K562 (cell line): ENCODE measurements around the gene SIRPA. TPM values are rescaled to one million over a fixed set of nuclear protein-coding genes. Genes with fewer than 3 reads are reported as not detected.

Source experiments
- ATAC-seq: fragments of 200-7000 bp; cut with Tn5 transposase; 3 replicates; pipeline ENCODE4 v1.9.1; 2020; ENCODE audit warnings: moderate library complexity
- BruUV-seq: library from RNA; stranded (reverse); fragments of 400-500 nt; replicated peaks from 2 replicates; lab custom pipeline; 2021; lab: Mats Ljungman, UMichigan
- CTCF ChIA-PET: fragments of 300-600 bp; formaldehyde crosslinking; extraction: SDS; loops from one replicate; lab custom pipeline; 2021; ENCODE audit warnings: low intra/inter-chr PET ratio; lab: Yijun Ruan, JAX
- POLR2A ChIA-PET: fragments of 300-600, 350-650 bp; sonication (Branson Sonifier 250); formaldehyde crosslinking; extraction: SDS; loops from one replicate; lab custom pipeline; 2021; ENCODE audit warnings: antibody characterized with exemption, inconsistent platforms; lab: Yijun Ruan, JAX
- DNase-seq, 4 experiments: peaks; one replicate each; pipeline versions ENCODE4 v3.0.0 to v3.0.0-alpha.2; 2011 to 2018; ENCODE audit warnings: low spot score in 3 of 4, mixed read lengths in 3 of 4; ENCODE audit errors: extremely low read depth in 1 of 4
- FAIRE-seq: peaks from 2 replicates; lab custom pipeline; 2011; peaks lifted over from hg19 to GRCh38; lab: Jason Lieb, UNC
- H2AFZ ChIP-seq: 2 replicates; pipeline ENCODE4 v1.6.0; 2011; ENCODE audit warnings: low read depth, low read length, control low read depth, inconsistent platforms
- H3K27ac ChIP-seq: fragments of 200-600 bp; 3 replicates; pipeline ENCODE4 v1.8.0; 2011; ENCODE audit warnings: low read depth, mild to moderate bottlenecking, control low read depth, inconsistent platforms, low read length, moderate library complexity, mixed read lengths; ENCODE audit errors: extremely low read depth
- H3K27me3 ChIP-seq, 2 experiments: fragments of 300-600 bp in 1 of 2; 2 replicates in 1 of 2; 3 replicates in 1 of 2; pipeline versions ENCODE4 v1.6.0 to v1.8.0; 2011; ENCODE audit warnings: inconsistent platforms in 2 of 2, low read length in 2 of 2, mild to moderate bottlenecking in 1 of 2, mixed read lengths in 1 of 2, moderate library complexity in 1 of 2; ENCODE audit not compliant: control insufficient read depth in 2 of 2, insufficient read depth in 2 of 2
- H3K36me3 ChIP-seq: fragments of 300-600 bp; 3 replicates; pipeline ENCODE4 v1.8.0; 2011; ENCODE audit warnings: mild to moderate bottlenecking, low read length, inconsistent platforms; ENCODE audit not compliant: control insufficient read depth, insufficient read depth
- H3K4me1 ChIP-seq, 2 experiments: fragments of 200-600 bp in 1 of 2; replicated peaks in 1 of 2; 2 replicates in 1 of 2; 3 replicates in 1 of 2; pipeline versions ENCODE4 v1.5.1 to v1.8.0; 2011; ENCODE audit warnings: inconsistent platforms in 2 of 2, low read length in 2 of 2, mild to moderate bottlenecking in 1 of 2, mixed read lengths in 1 of 2, moderate library complexity in 1 of 2; ENCODE audit not compliant: control insufficient read depth in 2 of 2, insufficient read depth in 2 of 2
- H3K4me2 ChIP-seq: 2 replicates; pipeline ENCODE4 v1.6.1; 2011; ENCODE audit warnings: low read length, control low read depth, inconsistent platforms, mixed read lengths; ENCODE audit not compliant: insufficient read depth
- H3K4me3 ChIP-seq: fragments of 200-600 bp; sonication (generic), shearing (Covaris generic); 2 replicates; pipeline ENCODE4 v1.5.1; 2016; ENCODE audit warnings: control low read depth, inconsistent platforms
- H3K79me2 ChIP-seq: fragments of 200-600 bp; 3 replicates; pipeline ENCODE4 v1.8.0; 2011; ENCODE audit warnings: low read length, inconsistent platforms; ENCODE audit not compliant: control insufficient read depth, insufficient read depth
- H3K9ac ChIP-seq, 2 experiments: 2 replicates each; pipeline versions ENCODE4 v1.6.0 to v1.6.1; 2011; ENCODE audit warnings: low read depth in 2 of 2, low read length in 2 of 2, control low read depth in 1 of 2, inconsistent platforms in 1 of 2, mild to moderate bottlenecking in 1 of 2, mixed read lengths in 1 of 2; ENCODE audit not compliant: insufficient read depth in 1 of 2
- H3K9me1 ChIP-seq: one replicate; pipeline ENCODE4 v1.6.0; 2011; ENCODE audit warnings: inconsistent platforms, mild to moderate bottlenecking, low read length, moderate library complexity; ENCODE audit not compliant: control insufficient read depth, insufficient read depth
- H3K9me3 ChIP-seq: replicated peaks from 2 replicates; pipeline ENCODE4 v1.5.1; 2011; ENCODE audit warnings: low read depth, low read length, inconsistent platforms; ENCODE audit not compliant: control insufficient read depth, insufficient read depth
- H4K20me1 ChIP-seq: replicated peaks from 2 replicates; pipeline ENCODE4 v1.6.1; 2011; ENCODE audit warnings: low read length, inconsistent platforms, mixed read lengths; ENCODE audit not compliant: control insufficient read depth, insufficient read depth
- GABPB1 ChIP-seq: sonication (generic); formaldehyde crosslinking; IDR thresholded peaks from 2 replicates; pipeline ENCODE4 v1.8.0; 2022; ENCODE audit warnings: mild to moderate bottlenecking, missing genetic modification reagents
- ZNF444 ChIP-seq: fragments of 250-450 bp; sonication (Bioruptor Pico); IDR thresholded peaks from 2 replicates; pipeline ENCODE4 v1.4.0; 2020; ENCODE audit warnings: mild to moderate bottlenecking, moderate library complexity
- WGBS: fragments of 100-300 bp; shearing (Covaris generic); methylation state at CpG from one replicate; pipeline ENCODE4 v1.1.6; 2016; ENCODE audit warnings: low coverage, mixed read lengths; ENCODE audit not compliant: insufficient coverage; ENCODE audit errors: missing lambda C conversion rate; 5-methylcytosine and 5-hydroxymethylcytosine counted together
- in situ Hi-C: fragments of 300-500 bp; cut with MboI; formaldehyde crosslinking; loops from 4 replicates; pipeline ENCODE4 v1.15.0; 2018; ENCODE audit warnings: inconsistent platforms, mixed read lengths
- intact Hi-C: fragments of 100-400 bp; cut with micrococcal nuclease; formaldehyde crosslinking; loops from 2 replicates; pipeline ENCODE4 v1.14.2; 2022
- polyA plus RNA-seq, 8 experiments: library from polyadenylated mRNA; depleted of rRNA in 4 of 8; stranded (reverse) in 5 of 8; unstranded in 3 of 8; fragments of >200 nt; fragmentation: Nextera tagmentation in 2 of 8; fragmentation: Illumina TruSeq in 1 of 8; extraction: Ambion mirVana in 2 of 8; extraction: Trizol in 1 of 8; gene quantifications; 2 replicates each; pipeline versions ENCODE4 v1.2.1 to v1.2.3, GENCODE V29; 2011 to 2014; ENCODE audit warnings: inconsistent platforms in 1 of 8, missing spikeins in 1 of 8
- total RNA-seq, 7 experiments: library from RNA; depleted of rRNA in 6 of 7; stranded (reverse); fragments of >200 nt in 6 of 7; fragmentation: Illumina TruSeq in 2 of 7; extraction: Trizol in 2 of 7; gene quantifications; 2 replicates each; pipeline versions ENCODE4 v1.2.1 to v1.2.3, GENCODE V29; 2011 to 2021; ENCODE audit warnings: low replicate concordance in 1 of 7
- TF ChIP-seq, protein P1 (sequence below): fragments of 250-450 bp; sonication (Bioruptor Pico); IDR thresholded peaks from 2 replicates; pipeline ENCODE4 v1.4.0; 2020; ENCODE audit warnings: borderline replicate concordance

Gene SIRPA
- total and polyA plus RNA-seq, 9 of the 15 experiments (the other 6 are each of a cell fraction or from before 2014, with no cell fraction given): 0.01 to 0.40 (median 0.11) TPM; not detected in 2

DNA sequence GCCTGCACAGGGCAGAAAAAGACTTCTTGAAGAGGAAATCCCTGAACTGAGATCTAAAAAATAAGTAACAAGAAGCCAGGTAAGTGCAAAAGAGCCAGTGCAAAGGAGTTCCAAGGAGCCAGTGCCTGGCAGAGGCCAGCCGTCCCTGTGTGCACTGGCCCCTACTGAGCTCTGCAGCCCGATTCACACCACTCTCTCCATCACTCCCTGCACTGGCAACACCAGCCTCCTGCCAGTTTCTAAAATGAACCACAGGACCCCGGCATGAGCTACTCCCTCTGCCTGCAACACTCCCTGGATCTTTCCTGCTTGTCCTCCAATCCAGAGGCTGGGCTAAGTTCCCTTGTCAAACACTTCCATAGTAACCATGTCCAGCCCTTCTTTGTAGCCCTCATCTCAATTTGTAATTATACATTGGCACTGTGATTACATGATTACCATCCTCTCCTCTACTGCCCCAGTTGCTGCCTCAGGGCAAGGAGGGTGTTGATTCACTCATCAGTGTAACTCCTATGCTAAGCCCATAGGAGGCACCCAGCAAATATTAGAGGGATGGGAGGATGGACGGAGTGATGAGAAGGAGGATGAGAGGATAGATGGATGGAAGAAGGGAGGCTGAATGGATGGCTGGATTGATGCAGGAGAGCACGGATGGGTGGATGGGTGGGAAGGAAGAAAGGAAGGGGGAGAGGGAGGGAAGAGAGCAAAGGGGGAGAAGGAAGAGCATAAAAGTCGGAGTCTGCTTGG is 49.3 kb downstream of the SIRPA start:
- ATAC-seq: no peak

More for the DNA sequence above, 49.3 kb downstream of the SIRPA start:
- Histone ChIP-seq H3K4me2 (no peak overlapping the region), H3K27ac (no peak overlapping the region), H3K79me2 (no peaks in the 10 kb centered on the region), H3K27me3 (peaks cover 0 to 37% of the 10 kb centered on the region in 2 experiments), H3K9me3 (no peaks in the 10 kb centered on the region), H3K36me3 (no peaks in the 10 kb centered on the region), H3K9me1 (no peaks in the 10 kb centered on the region), H3K4me1 (no peaks in the 10 kb centered on the region), H3K9ac (no peak overlapping the region), H4K20me1 (no peaks in the 10 kb centered on the region; the same call in 1 of the 2 replicates), H3K4me3 (no peak overlapping the region), H2AFZ (no peak overlapping the region)
- FAIRE-seq: no peak
- ChIA-PET POLR2A (no interaction called here), CTCF (no interaction called here)
- 0% methylated on average over 6 of the region's 6 CpGs for WGBS
- DNase-seq: no peak
- in situ Hi-C loops (no loop called here), intact Hi-C loops (no loop called here)
- BruUV-seq: no TSS peak
- TF ChIP-seq, protein P1, sequence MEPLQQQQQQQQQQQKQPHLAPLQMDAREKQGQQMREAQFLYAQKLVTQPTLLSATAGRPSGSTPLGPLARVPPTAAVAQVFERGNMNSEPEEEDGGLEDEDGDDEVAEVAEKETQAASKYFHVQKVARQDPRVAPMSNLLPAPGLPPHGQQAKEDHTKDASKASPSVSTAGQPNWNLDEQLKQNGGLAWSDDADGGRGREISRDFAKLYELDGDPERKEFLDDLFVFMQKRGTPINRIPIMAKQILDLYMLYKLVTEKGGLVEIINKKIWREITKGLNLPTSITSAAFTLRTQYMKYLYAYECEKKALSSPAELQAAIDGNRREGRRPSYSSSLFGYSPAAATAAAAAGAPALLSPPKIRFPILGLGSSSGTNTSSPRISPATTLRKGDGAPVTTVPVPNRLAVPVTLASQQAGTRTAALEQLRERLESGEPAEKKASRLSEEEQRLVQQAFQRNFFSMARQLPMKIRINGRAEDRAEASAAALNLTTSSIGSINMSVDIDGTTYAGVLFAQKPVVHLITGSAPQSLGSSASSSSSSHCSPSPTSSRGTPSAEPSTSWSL (CRISPR knock-in tag): no peak
- TF ChIP-seq GABPB1 (CRISPR knock-in tag) (no peak), ZNF444 (CRISPR knock-in tag) (no peak)
